GM21515 (cell line): ENCODE data around the gene AGRN.
"Not testable (repeated sequence)": the region's sequence is repeated elsewhere in the genome, so short reads cannot be mapped to it uniquely, and the experiment has no call there.

Source experiments
- ATAC-seq: cut with Tn5 transposase; IDR thresholded peaks from one replicate; pipeline ENCODE4 v1.9.1; 2021; ENCODE audit not compliant: unreplicated experiment

Gene AGRN

DNA sequence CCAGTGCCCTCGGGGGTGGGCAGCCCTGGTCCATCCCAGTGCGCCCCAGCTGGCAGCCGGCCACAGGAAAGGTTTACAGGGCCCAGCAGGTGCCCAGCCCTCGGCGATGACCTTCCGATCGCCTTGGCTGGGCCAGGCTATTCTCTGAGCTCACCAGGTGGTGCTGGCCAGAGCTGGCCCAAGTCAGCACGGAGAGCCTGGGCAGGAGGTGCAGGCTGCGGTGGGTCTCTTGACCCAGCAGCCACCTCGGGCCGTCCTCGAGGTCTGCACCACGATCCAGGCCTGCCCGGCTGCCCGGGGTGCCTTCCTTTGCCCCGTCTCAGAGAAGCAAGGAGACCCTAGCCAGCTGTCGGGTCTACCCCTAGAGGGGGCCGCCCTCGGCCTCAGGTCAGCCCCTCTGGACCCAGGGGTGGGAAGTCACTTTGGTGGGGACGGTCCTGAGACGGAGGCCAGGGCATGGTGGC, 38.4 kb upstream of the AGRN start:
- no peak for ATAC-seq

DNA sequence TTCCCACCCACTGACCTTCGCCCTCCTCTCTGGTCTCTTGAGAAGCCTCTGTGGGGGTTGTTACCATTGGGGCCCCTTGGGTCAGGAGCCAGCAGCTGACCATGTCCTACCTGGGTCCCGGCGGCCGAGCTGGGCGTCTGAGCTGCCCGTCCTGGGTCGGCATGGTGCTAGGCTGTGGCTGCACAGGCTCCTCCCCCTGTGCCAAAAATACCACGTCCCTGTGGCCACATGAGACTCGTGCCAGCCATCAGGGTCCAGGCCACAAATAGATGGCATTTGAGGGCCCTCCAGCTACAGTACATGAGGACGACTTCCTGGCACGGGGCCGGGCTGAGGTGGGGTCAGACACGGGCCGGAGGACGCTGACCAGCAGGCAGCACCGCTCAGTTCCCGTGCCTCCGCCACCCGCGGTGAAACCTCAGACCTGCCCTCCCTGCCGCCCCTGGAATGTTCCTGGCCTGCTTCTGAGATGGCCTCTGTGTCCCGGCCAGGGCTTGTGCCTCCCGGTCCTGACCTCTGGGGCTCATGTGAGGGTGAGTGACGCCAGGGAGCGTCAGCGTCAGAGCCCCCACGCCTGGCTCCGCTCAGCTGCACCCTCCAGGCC, 37.9 kb upstream of the AGRN start, which contains the start of gene PERM1:
Gene PERM1 (minus strand): TSS at position 139 of the 604 bp plus-strand sequence. CDS start 1,064 bp downstream, outside the sequence.
- no peak for ATAC-seq

DNA sequence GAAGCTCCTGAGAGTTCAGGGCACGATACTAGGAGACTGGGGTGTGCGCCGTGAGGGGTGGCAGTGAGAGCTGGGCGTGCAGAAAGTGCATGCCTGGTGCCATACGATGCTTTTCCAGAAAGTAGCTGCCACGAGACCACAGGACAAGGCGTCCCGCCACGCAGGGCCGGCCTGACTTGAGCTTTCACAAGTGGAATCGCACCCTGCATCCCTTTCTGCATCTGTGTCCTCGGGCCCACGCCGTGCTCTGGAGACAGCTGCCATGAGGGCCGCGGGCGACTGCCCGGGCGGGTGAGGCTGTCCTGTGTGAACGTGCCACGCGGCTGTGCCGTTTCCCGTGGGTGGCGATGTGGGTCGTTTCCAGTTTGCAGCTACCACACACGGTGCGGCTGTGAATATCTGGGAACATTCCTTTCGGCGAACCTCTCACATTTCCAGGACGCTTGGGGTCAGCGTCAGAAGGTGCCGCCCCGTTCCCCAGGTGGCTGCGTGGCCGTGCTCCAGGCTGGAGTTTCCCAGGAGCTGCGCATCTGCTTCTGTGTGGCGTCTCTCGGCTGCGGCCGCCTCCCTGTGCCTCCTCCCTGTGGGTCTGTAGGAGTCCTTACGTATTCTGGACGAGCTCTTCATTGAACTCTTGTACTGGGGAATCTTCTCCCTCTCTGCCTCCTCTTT, 37.0 kb upstream of the AGRN start:
- no peak for ATAC-seq

DNA sequence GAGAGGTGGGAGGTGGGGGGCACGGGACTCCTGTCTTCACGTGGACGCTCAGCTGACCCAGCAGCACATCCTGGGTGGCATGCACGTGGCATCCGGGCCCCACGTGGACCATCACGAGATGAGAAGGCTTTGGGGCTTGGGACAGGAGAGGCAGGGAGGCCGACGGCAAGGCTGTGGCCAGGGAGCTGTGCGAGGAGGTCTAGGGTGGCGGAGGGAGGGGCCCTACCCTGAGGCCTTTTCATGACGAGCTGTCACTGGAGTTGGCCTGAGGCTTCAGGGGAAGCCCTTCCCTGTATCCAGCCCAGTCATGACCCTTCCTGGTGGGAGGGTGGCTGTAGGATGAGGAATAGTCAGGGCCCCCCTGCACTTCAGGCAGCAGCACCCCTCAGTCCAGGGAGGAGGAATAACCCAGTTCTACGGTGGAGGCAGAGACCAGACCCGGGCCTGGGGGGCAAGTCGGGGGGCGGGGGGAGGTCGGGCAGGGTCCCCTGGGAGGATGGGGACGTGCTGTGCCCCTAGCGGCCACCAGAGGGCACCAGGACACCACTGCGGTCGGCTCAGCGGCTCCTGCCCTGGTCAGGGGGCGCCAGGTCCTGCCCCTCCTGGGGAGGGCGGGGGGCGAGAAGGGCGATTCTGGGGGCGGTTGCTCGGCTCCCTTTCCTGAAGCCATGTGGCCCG, 36.0 kb upstream of the AGRN start:
- ATAC-seq = no peak

DNA sequence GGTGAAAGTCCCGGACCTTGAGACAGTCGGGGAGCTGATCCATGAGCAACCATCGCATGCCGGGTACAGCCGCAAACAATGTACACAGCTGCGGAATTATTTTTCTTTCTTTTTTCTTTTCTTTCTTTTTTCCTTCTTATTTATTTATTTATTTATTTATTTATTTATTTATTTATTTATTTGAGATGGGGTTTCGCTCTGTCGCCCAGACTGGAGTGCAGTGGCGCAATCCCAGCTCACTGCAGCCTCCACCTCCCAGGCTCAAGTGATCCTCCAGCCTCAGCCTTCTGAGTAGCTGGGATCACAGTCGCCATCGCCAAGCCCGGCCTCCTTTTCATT, 35.5 kb upstream of the AGRN start:
- ATAC-seq = no peak

DNA sequence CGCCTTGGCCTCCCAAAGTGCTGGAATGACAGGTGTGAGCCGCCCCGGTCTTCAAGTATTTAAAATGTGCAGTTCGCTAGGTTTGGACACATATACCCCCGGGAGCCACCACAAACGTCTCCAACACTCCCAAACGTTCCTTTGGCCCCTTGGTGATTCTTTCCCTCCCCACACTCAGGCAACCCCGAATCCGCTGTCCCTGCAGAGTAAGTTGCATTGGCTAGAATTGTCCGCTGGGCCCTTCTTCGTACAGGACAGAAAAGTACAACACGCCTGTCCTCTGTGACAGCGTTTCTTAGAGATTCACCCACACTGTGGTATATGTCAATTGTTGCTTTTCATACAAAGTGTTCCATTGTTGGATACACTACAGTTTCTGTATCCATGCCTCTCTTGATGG, 34.8 kb upstream of the AGRN start:
- no peak for ATAC-seq

DNA sequence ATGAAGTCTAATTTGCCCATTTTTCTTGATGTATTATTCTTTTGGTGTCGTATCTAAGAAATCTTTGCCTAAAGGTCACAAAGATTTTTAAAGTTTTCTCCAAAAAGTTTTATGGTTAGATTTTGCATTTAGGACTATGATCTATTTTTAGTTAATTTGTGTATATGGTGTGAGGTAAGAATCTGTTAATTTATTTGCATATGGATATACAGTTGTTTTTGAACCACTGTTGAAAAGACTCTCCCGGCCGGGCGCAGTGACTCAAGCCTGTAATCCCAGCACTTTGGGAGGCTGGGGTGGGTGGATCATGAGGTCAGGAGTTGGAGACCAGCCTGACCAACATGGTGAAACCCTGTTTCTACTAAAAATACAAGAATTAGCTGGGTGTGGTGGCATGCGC, 31.9 kb upstream of the AGRN start:
- ATAC-seq = not testable (repeated sequence)

DNA sequence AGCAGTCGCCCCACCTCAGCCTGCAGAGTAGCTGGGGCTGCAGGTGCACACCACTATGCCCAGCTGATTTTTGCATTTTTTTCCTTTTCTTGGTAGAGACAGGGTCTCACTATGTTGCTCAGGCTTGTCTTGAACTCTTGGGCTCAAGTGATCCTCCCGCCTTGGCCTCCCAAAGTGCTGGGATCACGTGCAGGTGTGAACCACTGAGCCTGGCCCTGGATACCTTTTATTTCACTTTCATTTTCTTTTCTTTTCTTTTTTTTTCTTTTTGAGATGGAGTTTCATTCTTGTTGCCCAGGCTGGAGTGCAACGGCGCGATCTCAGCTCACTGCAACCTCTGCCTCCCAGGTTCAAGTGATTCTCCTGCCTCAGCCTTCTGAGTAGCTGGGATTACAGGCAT, 28.6 kb upstream of the AGRN start:
- ATAC-seq = not testable (repeated sequence)

DNA sequence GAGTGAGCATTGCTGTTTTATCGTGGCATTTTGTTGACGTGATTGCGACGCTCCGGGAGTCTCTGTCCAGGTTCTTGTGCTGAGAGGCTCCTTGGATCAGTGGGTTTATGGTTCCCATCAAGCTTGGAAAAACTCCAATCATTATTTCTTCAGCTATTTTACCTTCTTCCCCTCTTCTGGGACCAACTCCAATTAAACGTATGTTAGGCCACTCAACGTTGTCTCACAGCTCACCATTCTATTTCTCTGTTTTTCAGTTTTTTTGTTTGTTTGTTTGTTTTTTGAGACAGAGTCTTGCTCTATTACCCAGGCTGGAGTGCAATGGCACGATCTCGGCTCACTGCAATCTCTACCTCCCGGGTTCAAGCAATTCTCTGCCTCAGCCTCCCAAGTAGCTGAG, 28.0 kb upstream of the AGRN start:
- ATAC-seq = no peak

DNA sequence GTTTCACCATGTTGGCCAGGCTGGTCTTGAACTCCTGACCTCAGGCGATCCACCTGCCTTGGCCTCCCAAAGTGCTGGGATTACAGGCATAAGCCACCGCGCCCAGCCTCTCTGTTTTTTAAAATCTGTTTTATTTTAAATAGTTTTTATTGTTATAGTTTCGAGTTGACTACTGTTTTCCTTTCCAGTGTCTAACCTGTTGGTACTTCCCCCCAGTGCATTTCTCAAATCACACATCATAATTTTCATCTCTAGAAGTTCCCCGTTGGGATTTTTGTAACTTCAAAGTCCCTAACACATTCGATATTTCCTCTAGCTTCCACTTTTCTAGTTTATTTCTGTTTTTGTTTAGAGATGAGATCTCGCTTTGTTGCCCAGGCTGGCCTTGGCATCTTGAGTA, 27.6 kb upstream of the AGRN start:
- no peak for ATAC-seq

DNA sequence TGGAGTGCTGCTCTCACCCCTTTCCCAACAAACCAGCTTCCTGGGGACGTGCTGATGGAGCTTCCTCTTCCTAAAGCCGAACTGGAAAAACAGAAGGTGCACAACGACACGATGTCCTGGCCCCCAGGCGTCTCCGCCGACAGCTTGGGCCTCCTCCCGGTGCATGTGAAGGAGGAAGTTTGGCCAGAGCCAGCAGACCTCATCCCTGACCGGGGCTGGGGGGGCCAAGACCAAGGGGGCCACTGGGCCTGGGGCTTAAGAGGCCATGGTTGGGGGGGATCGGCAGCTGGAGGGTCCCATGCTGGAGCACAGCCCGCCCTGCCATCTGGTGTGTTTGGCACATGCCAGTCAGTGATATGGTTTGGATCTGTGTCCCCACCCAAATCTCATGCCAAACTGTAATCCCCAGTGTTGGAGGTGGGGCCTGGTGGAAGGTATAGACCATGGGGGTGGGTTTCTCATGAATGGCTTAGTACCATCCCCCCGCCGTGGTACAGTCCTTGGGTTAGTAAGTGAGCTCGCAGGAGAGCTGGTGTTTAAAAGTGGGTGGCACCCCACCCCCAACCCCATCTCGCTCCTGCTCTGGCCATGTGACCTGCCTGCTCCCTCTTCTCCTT, 26.4 kb upstream of the AGRN start:
- no peak for ATAC-seq

DNA sequence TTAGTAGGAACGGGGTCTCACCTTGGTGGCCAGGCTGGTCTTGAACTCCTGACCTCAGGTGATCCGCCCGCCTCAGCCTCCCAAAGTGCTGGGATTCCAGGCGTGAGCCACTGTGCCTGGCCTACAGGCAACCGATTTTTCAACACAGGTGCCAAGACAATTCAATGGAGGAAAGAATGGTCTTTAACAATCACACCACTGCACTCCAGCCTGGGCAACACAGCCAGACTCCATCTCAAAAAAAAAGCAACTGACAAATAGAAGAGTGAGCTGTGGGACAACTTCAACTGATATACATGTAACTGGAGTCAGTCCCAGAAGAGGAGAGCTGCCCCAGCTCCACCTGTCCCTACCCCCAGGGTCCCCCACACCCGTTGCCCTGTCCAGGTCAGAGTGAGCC, 25.4 kb upstream of the AGRN start:
- ATAC-seq = not testable (repeated sequence)

DNA sequence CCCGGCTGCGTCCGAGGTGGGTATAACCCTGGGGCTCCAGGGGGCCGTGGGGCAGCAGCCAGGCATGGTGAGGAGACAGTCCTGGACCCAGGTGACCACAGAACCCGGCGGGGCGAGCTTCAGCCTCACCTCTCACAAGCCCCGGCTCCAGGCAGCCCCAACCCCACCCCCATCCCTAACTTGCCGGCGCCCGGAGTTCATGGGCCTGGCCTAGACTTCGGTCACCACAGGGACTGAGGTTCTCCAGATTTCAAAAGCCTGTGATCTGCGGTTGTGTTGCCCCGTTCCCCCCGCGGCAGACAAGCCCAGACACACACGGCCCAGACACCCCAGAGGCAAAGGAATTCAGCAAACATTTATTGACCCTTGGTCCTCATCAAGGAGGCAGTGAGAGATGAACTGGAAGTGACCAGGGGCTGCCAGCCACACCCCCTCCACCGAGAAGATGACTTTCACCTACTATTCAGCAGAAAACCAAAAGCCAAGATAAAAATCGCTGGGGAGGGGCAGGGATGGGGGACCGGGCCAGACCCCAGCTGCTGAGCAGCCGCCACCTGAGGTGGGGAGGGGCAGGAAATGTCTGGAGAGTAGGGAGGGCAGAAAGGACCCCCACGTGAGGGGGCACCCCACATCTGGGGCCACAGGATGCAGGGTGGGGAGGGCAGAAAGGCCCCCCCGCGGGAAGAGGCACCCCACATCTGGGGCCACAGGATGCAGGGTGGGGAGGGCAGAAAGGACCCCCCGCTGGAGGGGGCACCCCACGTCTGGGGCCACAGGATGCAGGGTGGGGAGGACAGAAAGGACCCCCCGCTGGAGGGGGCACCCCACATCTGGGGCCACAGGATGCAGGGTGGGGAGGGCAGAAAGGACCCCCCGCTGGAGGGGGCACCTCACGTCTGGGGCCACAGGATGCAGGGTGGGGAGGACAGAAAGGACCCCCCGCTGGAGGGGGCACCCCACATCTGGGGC, 24.0 kb upstream of the AGRN start:
- no peak for ATAC-seq

DNA sequence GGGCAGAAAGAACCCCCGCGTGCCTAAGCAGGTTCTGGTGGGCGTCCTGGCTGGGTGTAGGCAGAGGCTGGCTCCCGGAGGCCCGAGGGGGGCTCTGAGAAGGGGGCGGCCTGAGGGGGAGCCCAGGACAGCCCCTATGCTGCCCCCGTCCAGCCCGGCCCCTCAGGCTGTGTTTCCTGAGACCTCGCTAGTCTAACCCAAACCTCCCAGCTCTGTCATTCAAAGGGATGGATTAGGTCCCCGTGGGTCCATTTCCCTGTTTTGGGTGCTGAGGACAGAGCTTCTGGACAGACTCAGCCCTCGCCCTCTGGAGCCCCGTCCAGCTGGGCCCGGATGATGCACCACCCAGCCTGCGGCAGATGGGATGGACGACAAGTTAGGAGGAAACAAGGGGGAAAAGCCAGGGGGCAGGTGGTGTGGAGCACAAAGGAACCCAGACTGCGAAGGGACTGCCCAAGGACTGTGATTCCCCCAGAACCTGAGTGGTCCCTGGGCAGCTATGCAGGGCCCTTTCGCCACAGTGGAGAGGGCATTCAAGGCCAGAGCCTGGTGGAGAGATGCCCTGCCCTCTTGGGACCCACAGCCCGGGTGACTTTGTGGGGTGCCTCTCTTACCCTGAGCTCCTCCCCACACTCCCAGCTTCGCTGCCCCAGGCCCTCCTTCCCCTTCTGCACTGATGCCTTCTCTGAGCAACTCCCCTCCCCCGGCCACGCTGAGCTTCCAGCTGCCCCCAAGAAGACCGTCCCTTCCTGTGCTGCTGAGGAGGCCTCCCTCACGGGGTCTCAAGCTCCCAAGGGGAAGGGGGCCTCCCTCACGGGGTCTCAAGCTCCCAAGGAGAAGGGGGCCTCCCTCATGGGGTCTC, 22.8 kb upstream of the AGRN start:
- no peak for ATAC-seq

DNA sequence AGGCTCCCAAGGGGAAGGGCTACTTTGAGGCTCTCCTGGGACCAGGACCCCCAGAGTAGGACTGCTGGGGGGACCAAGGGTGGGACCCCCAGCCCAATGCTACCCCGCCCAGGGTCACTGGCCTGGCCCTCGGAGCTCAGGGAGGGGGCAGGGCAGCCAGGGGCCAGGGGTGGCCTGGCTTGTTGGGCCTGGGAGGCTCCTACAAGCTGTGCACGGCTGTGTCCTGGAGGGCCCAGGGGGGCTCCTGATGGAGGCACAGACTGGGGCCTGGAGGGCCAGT, 22.3 kb upstream of the AGRN start:
- no peak for ATAC-seq

DNA sequence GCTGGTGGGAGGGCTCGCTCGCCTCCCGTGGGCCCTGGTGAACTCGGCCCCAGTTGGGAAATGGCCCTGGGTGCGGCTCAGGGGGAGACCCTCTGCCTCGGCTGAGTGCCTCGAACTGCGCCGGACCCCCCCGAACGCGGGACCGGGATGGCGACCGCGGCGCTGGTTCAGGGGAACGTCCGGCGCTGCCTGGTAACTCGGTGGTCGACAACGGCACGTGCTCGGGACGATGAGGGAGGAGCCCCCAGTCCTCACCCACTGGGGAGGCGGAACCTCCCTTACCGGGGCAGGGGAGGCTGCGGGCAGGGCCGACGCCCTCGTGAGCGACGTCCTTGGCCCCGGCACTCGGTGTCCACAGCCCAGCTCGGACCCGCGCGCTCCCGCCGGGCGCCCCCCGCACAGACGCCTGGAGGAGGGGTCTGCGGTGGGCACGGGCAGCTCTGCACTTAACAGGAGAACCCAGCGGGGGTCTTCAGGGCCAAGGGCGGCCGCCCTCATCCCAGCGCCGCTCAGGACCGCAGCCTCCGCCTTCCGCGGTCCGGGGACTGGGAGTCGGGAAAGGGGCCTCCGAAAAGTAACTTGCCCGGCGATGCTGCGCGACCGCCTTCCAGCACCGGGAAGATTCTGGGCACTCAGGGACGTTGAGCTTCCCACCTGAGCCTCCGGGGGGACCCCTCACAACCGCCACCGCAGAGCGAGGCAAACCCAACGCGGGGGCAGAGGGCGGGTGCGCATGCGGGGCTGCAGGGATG, 21.8 kb upstream of the AGRN start:
- no peak for ATAC-seq

DNA sequence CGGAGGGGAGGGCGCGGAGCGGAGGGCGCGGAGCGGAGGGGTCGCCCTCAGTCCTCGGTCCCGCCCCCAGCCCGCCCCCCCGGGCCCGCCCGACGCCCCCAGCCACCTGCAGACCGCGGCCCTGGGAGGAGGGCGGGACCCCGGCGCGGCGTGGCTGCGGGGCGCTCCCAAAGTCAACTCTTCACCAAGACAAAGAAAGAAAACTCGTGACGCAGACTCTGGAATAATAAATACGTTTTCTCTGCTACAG, 21.2 kb upstream of the AGRN start:
- ATAC-seq = no peak

DNA sequence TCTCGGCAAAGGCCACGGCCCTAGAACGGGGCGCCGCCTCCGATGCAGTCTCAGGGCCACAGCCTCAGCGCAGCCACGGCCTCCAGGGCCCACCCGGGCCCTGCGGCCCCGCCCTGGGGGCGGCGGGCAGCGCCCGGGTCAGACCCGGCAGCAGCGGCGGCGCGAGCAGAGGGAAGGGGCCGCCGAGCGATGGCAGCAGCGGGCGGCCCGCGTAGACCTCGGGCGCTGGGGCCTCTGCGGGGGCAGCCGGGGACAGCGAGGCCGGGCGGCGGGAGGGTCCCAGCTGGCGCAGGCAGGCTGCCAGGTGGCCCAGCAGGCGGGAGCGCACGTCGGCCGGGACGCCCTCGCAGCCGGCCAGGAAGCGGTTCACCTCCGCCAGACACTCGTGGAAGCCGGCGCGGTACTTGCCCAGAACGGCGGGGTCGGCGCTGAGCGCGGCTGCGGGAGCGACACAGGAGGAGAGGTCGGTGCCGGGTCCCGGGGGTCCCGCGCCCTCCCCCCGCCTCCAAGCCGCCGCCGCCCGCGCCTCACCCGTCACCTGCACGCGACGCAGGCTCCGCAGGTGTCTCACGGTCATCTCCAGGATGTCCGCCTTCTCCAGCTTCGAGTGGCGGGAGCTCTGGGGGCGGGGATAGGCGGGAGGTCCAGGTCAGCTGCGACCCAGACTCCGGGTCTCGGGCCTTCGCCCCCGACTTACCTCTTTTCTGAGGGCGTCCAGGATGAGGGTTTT, 20.8 kb upstream of the AGRN start:
- no peak for ATAC-seq

DNA sequence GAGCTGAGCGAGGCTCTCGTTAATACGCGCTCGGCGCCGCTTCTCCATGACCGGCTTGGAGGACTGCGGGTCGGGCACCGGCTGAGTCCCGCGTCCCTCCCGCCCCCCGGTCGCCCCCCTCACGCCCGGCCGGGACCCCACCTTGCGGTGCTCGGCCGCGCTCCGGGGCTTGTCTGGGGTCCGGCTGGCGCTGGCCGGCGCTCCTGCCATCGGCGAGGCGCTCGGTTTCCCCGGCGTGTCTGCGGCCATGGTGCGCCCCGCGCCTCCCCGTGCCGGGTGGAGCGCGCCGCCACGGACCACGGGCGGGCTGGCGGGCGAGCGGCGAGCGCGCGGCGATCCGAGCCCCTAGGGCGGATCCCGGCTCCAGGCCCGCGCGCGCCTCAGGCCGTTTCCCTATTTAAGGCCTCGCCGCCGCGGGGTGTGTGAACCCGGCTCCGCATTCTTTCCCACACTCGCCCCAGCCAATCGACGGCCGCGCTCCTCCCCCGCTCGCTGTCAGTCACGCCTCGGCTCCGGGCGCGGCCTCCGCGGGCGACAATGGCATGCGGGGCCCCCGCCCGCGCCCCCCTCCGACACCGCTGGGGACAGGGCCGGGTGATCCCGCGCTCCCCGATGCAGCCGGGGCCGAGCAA, 20.1 kb upstream of the AGRN start, which contains the start of gene HES4:
Gene HES4 (minus strand): TSS at position 373 of the 632 bp plus-strand sequence. CDS start 124 bp downstream, at position 249.
- ATAC-seq = no peak
